HTR-8/SVneo (cell line): ENCODE measurements around the gene MAPK8IP1.
A peak's percentile ranks its signal among the peaks of the same experiment; 100 is the strongest.

Source experiments
- DNase-seq: peaks from one replicate; pipeline ENCODE4 v3.0.0; 2011; ENCODE audit warnings: low spot score, mixed read lengths; ENCODE audit not compliant: insufficient read length
- FAIRE-seq: peaks from 2 replicates; lab custom pipeline; 2011; peaks lifted over from hg19 to GRCh38; lab: Jason Lieb, UNC

MAPK8IP1 gene

GRCh38 chr11:45921561-45922424 is 36.3 kb downstream of the MAPK8IP1 start:
- DNase-seq: no peak

GRCh38 chr11:45922425-45923082 is 37.1 kb downstream of the MAPK8IP1 start, which contains the start of gene LARGE2:
Gene LARGE2 (plus strand): TSS chr11:45922656. CDS start chr11:45922883, 227 bp downstream.
- FAIRE-seq (no peak), DNase-seq (peak; percentile 79)

More at GRCh38 chr11:45921561-45922424, 36.3 kb downstream of the MAPK8IP1 start:
- FAIRE-seq: no peak

- DNase-seq (no peak), FAIRE-seq (no peak)
Observed at GRCh38 chr11:45924036-45924915, 38.8 kb downstream of the MAPK8IP1 start.

GRCh38 chr11:45924927-45925326 is 39.5 kb downstream of the MAPK8IP1 start:
- no peak for FAIRE-seq
- DNase-seq: no peak

- DNase-seq (no peak), FAIRE-seq (no peak)
Observed at GRCh38 chr11:45925550-45925949, 40.1 kb downstream of the MAPK8IP1 start.

- FAIRE-seq: no peak
Observed at GRCh38 chr11:45926001-45926401, 40.5 kb downstream of the MAPK8IP1 start.

GRCh38 chr11:45926536-45927331 is 41.3 kb downstream of the MAPK8IP1 start:
- DNase-seq (no peak), FAIRE-seq (no peak)

More at GRCh38 chr11:45926001-45926401, 40.5 kb downstream of the MAPK8IP1 start:
- DNase-seq: no peak

GRCh38 chr11:45927332-45927683 is 41.9 kb downstream of the MAPK8IP1 start:
- FAIRE-seq: no peak
- no peak for DNase-seq

GRCh38 chr11:45927684-45928413 is 42.4 kb downstream of the MAPK8IP1 start:
- FAIRE-seq: no peak
- DNase-seq: no peak

GRCh38 chr11:45928535-45929215 is 43.2 kb downstream of the MAPK8IP1 start:
- no peak for DNase-seq
- no peak for FAIRE-seq

- no peak for FAIRE-seq
- DNase-seq: peak; percentile 30
Observed at GRCh38 chr11:45929486-45930030, 44.1 kb downstream of the MAPK8IP1 start.

GRCh38 chr11:45930031-45930794 is 44.8 kb downstream of the MAPK8IP1 start:
- FAIRE-seq (no peak), DNase-seq (no peak)

- FAIRE-seq (no peak), DNase-seq (no peak)
Observed at GRCh38 chr11:45930951-45931570, 45.6 kb downstream of the MAPK8IP1 start.

GRCh38 chr11:45931739-45932138 is 46.3 kb downstream of the MAPK8IP1 start:
- DNase-seq: no peak

GRCh38 chr11:45932217-45932616 is 46.8 kb downstream of the MAPK8IP1 start:
- DNase-seq (no peak), FAIRE-seq (no peak)

More at GRCh38 chr11:45931739-45932138, 46.3 kb downstream of the MAPK8IP1 start:
- FAIRE-seq: no peak

- FAIRE-seq: no peak
- no peak for DNase-seq
Observed at GRCh38 chr11:45933131-45933831, 47.8 kb downstream of the MAPK8IP1 start.
